Activated T-helper 1 cell treated with Interleukin-2 at 50 U/mL for 16 hours (primary cell): Measurements from ENCODE around the gene UBE2H.
"Not testable (repeated sequence)": the region's sequence is repeated elsewhere in the genome, so short reads cannot be mapped to it uniquely, and the experiment has no call there.

ENCODE experiments used
- DNase-seq: peaks from one replicate; pipeline ENCODE4 v3.0.0-alpha.2; 2020; ENCODE audit warnings: low read depth

Gene UBE2H

DNA sequence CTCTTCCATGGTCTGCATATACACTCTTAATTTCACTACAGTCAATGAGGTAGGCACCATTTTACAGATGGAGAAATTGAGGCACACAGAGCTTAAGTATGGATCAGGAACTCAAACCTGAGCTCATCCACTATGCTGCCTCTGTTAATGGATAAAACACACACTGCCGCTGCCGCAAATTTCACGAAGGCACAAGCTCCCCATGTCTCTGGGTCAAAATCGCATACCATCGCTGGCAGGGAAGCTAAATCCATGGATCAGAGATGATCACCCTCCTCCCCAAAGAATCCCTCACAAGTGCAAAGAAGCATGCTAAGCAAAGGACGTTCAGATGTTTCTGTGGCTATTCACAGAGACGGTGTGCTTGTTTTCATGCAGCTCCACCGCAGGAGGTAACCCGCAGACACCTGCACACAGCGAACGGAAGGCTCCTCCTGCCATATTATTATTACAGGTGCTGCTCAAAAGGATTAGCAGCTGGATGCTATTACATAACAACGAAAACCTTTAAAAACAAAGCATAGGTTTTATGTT lies 109.3 kb downstream of the UBE2H start:
- no peak for DNase-seq

DNA sequence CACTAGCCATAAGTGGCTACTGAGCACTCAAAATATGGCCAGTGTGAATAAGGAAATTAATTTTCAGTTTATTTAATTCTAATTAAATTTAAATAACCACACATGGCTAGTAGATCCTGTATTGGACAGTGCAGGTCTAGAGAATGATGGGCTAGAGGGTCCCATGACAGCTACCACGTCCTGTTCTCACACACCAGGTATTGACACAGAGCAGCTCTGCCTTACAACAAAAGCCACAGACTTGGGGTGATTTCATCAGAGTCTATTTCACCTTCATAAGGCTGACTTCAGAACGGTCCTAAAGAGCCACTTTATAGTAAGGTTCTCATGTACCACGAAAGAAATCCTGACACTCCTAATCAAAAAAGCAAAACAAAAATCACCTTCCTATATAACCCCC lies 111.3 kb downstream of the UBE2H start:
- no peak for DNase-seq

DNA sequence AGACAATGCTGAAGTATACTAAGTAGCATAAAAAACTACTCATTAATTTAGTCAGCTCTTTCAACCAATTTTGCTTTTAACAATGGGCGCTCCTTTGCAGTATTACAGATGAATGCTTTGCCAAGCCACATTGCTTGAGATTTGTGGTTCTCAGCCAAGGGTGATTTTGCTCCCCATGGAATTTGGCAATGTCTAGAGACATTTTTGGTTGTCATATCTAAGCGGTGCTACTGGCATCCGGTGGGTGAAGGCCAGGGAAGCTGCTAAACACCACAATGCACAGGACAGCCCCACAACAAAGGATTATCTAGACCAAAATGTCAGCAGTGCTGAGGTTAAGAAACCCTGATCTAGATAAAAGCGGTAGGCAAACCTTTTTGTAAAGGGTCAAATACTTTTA lies 112.0 kb downstream of the UBE2H start:
- no peak for DNase-seq

DNA sequence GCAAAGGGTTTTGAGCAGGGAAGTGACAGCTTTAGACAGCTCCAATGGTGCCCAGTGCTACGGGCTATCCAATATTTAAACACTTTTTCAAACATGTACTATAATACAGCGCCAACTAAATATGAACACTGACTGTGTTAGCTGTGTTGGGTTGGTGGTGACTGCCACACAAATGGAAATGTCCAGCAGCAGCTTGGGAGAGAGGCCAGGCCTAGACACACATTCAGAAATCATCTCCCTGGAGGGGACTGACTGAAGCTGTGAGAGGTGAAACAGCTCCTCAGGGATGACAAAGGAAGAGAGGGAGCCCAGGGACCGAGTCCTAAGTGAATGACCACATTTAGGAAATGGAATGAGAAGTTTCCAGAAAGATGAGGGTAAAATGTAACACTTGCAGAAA lies 115.8 kb downstream of the UBE2H start:
- DNase-seq: no peak

DNA sequence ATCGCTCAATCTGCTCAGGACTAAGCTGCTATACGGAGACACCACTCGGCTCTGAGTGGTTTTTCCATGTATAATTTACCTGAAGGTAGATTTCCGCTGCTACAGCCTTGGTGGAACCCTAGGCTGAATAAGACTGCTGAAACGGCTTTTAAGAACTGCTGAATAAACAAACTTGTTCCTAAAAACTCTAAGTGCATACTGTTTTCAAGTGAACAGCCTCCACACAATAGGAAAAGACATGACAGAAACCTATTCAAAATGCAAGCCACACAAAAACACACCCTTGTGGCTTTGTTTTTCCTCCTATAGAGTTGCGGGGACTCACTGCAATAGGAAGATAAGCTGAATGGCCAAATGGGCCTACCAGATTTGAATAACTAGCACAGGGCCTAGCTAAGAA lies 117.2 kb downstream of the UBE2H start:
- no peak for DNase-seq

DNA sequence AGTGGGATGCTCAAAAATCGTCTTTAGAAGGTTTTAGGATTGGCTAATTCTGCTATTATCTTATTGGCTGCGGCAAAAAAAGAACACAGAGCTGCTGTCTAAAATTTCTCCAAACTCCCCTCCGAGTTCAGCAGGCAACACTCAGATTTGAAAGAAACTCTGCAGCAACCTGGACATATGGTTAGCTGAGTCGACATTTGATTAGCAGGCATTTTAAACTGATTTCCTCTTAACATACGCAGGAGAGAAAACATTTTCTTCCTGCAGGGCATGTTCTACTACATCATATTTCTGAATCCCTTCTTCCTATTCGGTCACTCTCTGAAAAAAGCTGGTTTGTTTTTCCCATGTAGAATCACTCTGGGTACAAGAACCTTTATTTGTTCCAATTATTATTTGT lies 119.4 kb downstream of the UBE2H start:
- DNase-seq: not testable (repeated sequence)

DNA sequence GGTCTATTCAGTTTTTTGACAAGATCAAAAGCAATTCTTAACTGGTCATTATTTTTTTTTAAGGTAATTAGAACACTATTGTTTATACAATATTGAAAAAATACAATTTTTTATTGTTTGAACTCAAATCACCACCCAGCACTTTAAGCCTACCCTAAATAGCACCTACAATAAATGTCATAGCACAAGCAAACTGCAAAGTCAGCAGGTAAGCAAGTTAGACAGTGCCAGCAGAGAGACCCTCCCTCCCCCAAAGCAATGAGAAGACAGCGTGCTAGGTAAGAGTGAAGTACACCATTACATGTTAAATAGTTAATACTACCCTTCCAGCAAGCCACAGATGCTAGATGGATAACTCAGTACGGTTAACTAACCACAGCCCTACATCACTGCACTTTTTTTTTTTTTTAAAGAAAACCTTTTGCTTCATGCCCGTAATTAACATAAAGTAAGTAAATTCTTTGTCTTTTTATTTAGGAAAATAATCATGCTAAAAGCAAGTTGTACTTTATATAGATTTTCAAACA lies 120.0 kb downstream of the UBE2H start:
- no peak for DNase-seq

DNA sequence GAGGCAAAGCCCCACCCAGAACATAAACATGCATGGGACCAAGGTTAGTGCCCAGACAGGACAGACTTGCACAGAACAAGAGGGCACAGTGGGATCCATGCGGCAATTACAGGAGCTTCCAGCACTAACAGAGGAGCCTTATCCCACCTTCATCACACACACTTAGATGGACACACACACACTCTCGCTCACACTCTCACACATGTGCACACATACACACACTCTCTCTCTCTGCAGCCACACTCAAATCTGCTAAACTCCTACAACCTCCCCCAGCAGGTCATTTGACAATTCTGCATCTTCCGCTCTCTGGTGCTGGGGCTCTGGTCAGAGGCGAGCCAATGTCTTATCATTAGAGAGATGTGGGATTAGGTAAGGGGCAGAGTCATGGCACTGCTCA lies 120.5 kb downstream of the UBE2H start:
- no peak for DNase-seq

DNA sequence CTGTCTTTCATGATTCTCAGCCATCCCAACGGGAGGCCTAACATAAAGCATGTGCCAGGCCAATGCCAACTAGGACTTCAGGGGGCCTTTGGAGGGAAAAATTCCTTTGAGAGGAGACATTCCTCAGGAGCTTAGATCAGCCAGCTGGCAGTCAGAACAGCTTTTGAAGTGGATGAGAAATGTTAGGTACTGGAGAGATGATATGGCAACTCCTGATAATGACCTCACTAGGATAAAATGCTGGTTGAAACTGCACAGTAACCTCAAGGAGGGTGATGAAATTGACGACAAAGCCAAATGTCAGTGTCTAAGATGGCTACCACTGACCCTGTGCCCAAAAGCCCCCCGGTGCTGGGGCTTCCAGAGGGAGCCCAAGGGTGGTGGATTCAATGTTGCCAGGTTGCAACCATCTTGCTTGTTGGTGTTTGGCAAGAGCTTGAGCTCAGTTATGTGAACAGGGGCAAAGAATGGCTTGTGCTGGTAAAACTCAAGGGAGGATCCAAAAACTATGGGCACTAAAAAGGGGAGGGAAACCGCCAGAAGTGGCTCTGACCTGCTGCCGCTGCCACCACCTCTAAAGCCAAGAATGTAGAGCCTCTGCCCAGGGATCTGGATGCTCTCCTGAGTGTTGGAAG lies 121.2 kb downstream of the UBE2H start:
- no peak for DNase-seq

DNA sequence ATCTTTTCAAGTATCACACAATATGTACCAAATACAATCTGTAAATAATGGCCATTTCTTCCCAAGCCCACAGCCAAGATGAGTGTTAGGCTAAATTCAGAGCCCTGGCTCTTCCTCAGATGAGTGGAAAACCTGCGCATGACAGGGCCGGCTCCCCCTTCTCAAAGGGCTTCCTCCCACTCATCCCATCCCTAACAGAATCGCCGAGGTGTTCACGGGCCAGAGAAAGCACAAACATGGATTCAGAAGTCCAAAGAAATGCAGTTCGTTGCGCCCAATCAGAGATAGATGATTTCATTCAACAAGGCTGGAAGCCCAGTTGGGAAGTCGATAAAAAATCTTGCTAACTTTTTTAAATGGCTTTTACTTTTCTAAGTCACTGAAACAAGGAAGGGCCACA lies 121.8 kb downstream of the UBE2H start:
- no peak for DNase-seq

DNA sequence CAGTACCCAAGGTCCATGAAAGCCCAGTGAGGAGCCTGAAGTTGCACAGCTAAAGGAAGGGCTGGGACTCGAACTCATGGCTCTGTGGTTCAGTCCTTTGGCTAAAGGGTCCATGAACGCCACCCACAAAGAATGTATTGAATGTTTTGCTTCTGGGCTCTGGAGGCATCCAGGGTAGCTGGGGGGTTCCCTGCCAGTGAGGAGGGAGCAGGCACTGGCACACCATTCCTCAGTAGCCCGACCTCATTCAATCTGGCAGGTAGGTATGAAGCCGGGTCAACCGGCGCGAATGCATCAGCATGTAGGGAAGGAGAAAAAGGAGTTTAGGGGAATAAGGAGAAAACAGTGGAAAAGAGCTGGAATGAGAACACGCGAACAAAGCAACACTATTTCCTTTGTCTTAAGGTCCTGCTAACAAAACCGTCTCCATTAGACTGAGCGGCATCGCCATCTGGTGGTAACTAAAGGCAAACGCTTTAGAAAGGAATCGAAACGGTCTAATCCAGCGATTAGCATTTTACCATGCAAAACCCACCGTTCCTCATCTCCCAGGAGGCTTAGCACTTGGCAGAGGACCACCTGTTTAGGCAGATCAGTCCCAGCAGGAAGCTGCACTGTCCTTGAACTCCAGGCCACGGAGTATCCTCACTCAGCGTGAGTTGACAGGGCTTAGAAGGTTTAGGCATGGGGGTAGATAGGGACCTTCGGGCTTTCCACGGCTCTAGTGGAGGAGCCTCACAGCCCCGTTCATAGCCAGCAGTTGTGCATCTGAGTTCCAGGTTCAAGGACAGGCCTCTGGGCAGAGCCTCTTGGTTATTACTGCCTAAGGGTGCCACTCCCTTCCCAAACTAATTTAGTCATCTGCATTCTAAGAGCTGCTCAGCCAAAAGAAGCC lies 122.8 kb downstream of the UBE2H start:
- DNase-seq: peak; percentile 18

DNA sequence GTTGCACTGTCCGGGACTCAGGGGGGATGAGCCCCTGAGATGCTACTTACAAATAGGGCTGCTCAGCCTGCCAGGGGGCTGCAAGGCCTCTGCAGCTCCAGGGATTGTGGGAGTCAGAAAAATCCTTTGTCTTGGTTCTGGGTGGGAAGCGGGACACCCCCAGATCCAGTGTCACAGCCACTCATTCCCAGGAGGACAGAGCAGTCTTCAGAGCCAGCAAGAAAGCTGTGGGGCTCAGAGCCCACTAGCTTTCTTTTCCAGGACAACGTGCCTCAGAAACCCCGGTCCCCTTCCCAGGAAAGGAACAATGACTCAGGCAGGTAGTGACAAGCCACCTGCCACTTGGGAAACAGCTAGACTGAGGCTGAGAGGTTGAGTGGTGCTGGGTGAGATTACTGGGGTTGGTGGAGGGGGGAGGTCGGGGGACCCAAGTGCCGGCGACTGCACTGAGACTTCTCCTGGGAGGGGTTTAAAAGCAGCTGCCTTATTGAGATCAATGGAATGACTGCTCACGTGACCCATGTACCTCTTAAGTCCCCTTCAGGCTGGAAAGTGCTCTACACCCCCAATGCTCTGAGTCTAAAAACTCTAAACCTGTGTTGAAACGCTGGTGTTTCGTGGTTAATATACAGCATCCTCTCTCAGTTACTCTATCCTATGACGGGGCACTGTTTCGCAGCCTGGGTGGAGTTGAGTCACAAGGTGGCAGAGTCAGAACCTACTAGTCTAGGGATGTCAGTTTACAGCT lies 123.6 kb downstream of the UBE2H start:
- no peak for DNase-seq

DNA sequence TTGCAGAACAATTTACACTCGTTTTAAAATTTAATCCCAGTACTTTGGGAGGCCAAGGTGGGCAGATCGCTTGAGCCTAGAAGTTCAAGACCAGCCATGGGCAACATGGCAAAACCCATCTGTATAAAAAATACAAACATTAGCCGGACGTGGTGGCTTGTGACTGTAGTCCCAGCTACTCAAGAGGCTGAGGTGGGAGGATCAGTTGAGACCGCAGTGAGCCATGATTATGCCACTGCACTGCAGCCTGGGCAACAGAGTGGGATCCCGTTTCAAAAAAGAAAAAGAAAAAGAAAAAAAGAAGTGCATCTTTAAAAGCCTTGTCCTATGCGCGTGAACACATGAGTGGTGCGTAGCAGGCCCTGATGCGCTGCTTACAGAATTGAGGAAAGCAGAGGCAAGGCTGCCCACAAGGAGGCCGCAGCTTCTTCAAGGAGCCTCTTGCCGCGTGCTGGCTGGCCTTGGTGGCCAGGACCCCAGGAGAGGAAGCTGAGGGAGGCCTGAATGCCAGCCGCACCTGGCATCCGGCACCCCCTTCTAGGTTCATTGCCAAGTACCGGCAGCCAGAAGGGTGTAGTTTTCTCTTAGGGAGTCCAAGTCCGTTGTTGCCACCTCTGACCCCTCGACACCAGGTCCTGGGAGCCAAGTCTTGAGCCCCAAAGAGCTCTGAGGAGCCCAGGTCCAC lies 124.5 kb downstream of the UBE2H start:
- DNase-seq: no peak

DNA sequence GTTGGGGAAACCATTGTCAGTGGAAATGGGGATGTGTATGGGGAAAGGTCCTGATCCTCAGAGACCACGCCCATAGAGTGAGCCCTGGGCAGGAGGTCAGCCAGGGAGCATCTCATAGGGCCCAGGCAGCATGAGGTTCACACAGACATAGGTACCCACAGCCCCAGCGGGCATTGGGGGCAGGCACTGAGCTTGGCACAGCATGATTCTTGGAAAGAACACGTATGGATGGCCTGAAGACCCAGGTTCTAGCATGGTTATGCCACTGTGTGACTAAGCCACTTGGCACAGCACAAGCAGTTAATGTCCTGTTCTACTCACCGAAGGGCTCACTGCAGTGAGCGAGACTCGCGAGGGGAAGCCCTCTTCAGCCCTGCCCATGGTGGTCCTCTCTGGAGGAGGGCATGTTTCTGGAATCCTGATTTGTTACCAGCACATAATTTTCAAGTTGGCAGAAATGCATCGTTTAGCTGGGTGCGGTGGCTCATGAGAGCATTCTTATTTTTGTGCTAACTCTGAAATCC lies 125.2 kb downstream of the UBE2H start:
- DNase-seq: no peak

DNA sequence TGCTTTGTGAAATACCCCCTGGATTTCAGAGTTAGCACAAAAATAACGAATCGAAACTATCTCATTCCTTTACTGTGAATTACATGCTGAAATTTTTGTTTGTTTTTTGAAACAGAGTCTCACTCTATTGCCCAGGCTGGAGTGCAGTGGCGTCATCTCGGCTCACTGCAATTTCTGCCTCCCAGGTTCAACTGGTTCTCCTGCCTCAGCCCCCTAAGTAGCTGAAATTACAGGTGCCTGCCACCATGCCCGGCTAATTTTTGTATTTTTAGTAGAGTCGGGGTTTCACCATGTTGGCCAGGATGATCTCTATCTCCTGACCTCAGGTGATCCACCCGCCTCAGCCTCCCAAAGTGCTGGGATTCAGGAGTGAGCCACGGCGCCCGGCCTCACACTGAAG lies 125.9 kb downstream of the UBE2H start:
- DNase-seq: not testable (repeated sequence)

DNA sequence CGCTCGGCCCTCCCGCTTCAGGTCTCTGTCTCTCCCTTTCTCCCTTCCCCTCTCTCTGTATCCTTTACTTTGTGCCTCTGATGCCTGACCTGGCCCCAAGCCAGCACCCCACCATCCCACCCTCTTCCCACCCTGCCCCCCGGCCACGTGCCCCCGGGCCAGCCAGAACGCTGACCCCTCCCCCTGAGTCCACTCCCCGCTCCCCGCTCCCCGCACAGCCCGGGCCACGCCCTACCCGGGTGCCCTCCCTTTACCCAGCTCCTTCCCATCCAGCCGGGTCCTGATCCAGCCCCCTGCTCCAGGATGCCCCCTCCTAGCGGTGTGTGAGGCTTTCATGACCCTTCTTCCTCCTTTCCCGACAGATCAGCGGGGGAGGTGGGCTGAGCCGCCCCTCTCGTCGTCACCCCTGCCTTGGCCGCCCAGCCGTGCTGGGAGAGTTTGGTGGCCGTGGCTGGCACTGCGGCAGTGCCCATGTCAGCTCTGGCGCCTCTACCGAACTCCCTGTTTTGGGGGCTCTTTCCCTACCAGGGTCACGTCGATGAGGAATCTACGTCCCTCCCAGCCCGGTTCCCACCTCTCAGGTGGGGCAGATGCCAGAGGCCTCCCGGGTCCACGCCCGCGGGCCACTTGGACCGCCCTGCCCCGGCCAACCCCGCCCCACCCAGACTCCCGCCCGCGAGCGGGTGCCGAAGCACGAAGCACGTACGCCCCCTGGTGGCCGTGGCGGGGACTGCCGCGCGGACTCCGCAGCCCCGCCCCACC lies 127.4 kb downstream of the UBE2H start:
- DNase-seq: peak; percentile 82

DNA sequence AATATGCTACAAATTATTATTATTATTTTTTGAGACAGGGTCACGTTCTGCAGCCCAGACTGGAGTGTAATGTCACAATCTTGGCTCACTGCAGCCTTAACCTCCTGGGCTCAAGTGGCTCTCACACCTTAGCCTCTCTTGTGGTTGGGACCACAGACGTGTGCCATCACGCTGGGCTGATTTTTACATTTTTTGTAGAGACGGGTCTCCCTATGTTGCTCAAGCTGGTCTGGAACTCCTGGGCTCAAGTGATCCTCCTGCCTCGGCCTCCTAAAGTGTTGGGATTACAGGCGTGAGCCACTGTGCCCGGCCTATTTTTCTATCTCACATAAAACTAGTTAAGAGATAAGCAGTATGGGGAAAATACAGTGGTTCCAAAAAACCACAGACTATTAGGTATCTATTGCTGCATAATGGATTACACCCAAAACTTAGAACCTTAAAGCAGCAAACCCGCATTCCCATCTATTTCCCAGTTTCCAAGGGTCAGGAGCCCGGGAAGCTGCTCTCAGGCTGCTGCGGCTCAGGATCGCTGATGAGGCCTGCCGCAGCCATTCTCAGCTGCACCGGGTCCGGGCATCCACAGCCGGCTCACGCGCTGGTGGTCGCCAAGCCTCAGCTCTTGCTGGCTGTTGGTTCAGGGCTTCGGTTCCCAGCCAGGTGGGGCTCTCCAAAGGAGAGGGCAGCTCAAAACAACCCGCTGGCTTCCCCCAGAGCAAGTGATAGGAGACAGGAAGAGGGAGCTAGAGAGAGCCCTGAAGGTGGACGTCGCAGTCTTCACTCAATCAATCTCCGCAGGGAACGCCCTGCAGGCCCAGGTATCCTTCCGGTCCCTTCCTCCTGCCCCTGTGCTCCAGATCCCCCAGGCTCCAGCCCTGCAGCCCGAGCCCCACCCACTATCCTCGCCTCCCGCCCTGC lies 128.2 kb downstream of the UBE2H start:
- peak; percentile 8 for DNase-seq

DNA sequence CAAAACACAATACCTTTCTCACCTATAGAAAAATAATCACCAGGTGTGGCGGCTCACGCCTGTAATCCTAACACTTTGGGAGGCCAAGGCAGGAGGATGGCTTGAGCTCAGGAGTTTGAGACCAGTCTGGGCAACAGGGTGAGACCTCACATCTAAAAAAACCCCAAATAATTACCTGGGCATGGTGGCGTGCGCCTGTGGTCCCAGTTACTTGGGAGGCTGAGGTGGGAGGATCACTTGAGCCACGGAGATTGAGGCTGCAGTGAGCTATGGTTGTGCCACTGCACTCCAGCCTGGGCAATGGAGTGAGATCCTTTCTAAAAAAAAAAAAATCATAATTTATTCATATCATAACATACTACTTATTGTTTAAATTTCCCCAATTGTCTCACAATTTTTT lies 129.6 kb downstream of the UBE2H start:
- not testable (repeated sequence) for DNase-seq

DNA sequence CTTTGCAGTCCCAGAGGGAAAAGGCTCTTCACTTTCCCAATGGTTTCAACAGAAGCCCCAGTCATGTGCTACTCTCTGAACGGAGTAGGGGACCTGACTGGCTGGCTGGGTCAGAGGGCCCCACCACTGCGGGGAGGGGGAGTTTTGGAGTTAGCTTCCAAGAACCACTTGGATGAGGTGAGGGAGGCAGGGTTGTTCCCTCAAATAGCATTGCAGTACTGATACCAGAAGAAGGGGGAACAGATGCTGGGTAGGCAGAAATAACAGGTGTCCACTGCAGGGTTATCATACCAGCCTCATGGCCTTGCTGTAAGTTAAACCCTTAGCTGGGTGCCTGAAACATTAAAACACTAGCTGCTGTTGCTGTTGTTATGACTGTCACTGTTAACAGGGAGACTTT lies 131.3 kb downstream of the UBE2H start:
- DNase-seq: no peak

DNA sequence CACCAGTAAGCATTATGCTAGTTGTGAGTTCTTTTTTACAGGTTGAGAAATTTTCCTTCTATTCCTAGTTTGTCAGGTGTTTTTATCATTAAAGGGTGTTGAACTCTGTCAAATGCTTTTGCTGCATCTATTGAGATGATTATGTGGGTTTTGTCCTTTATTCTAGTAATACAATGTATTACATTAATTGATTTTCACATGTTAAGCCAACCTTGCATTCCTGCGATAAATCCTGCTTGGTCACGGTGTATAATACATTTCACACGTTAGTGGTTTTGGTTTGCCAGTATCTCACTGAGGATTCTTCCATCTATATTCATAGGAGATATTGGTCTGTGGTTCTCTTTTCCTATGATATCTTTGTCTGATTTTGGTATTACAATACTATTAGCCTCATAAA lies 136.0 kb downstream of the UBE2H start:
- DNase-seq: no peak
